Type B pancreatic cell (in vitro differentiated cells): Measurements from ENCODE around the gene PSMA5. TPM values are rescaled to one million over a fixed set of nuclear protein-coding genes. Genes with fewer than 3 reads are reported as not detected.

Experiments used
- DNase-seq: peaks from one replicate; pipeline ENCODE4 v3.0.0; 2021; ENCODE audit warnings: mixed read lengths; ENCODE audit not compliant: unreplicated experiment; ENCODE audit errors: extremely low spot score
- H3K27ac Mint-ChIP-seq: 2 replicates; pipeline ENCODE4 v1.8.0; 2021; ENCODE audit warnings: mild to moderate bottlenecking, mixed read lengths
- H3K27me3 Mint-ChIP-seq: 2 replicates; pipeline ENCODE4 v1.8.0; 2021; ENCODE audit warnings: mixed read lengths
- H3K36me3 Mint-ChIP-seq: 2 replicates; pipeline ENCODE4 v1.8.0; 2021; ENCODE audit warnings: mixed read lengths
- H3K4me1 Mint-ChIP-seq: one replicate; pipeline ENCODE4 v1.8.0; 2021; ENCODE audit warnings: mixed read lengths; ENCODE audit not compliant: unreplicated experiment
- H3K4me3 Mint-ChIP-seq: 2 replicates; pipeline ENCODE4 v1.8.0; 2021; ENCODE audit warnings: mild to moderate bottlenecking, mixed read lengths
- H3K9me3 Mint-ChIP-seq: 2 replicates; pipeline ENCODE4 v1.8.0; 2021; ENCODE audit warnings: mixed read lengths
- CTCF ChIP-seq: fragments of 200-600 bp; sonication (generic); conservative IDR thresholded peaks from 2 replicates; pipeline ENCODE4 v1.5.0; 2021; ENCODE audit warnings: antibody characterized with exemption, mild to moderate bottlenecking
- total RNA-seq: library from RNA; stranded (reverse); gene quantifications from 2 replicates; pipeline ENCODE4 v1.2.1, GENCODE V29; 2021; ENCODE audit warnings: low replicate concordance

PSMA5 gene
- total RNA-seq, 1 donor from 2014 or later, result 84.3 TPM

DNA sequence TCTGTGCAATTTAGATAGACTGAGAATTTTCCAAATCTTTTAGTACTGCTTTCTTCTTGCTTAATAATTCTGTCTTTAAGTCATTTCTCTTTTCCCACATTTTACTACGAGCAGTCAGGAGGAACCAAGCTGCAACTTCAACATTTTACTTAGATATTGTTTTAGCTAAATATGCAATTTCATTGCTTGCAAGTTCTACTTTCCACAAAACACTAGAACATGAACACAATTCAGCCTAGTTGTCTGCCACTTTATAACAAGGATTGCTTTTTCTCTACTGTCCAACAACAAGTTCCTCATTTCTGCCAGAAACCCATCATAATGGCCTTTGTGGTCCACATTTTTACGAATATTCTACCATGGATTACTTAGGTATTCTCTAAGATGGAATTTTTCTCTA, 65.2 kb downstream of the PSMA5 start:
- no peak for DNase-seq
- Mint-ChIP-seq H3K4me3 (no peak overlapping the region), H3K9me3 (no peaks in the 10 kb centered on the region), H3K27ac (no peak overlapping the region), H3K36me3 (peaks cover 9% of the 10 kb centered on the region), H3K4me1 (no peaks in the 10 kb centered on the region), H3K27me3 (no peaks in the 10 kb centered on the region)
- no peak for TF ChIP-seq CTCF

DNA sequence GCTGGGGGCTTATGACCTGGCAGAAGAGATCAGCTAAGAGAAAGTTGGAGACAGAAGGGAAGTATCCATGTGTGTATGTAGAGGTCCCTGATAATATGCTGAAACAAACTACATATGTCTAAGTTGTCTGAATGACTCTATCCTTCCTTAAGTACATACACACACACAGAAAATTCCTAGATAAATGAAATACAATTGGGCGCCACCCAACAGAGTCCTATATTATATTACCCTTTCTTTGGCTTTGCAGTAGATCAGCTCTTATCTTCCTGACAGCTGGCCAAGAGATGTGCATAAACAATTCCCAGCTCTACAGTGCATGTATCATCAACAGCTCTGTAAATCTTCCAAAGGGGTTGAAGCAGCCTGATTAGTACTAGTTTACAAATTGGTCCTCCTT, 68.6 kb downstream of the PSMA5 start:
- Mint-ChIP-seq H3K4me1 (no peaks in the 10 kb centered on the region), H3K36me3 (peaks cover 4% of the 10 kb centered on the region), H3K27ac (no peak overlapping the region), H3K4me3 (no peak overlapping the region), H3K27me3 (no peaks in the 10 kb centered on the region), H3K9me3 (no peaks in the 10 kb centered on the region)
- no peak for DNase-seq
- TF ChIP-seq CTCF, result no peak

GRCh38 chr1:109356915-109357314, 69.3 kb downstream of the PSMA5 start:
- H3K9me3 Mint-ChIP-seq, result no peaks in the 10 kb centered on the region

GRCh38 chr1:109356505-109356904, 69.7 kb downstream of the PSMA5 start:
- no peak overlapping the region for H3K4me3 Mint-ChIP-seq
- peaks cover 4% of the 10 kb centered on the region for H3K36me3 Mint-ChIP-seq
- no peak for TF ChIP-seq CTCF
- no peaks in the 10 kb centered on the region for H3K27me3 Mint-ChIP-seq
- H3K9me3 Mint-ChIP-seq, result no peaks in the 10 kb centered on the region
- no peak overlapping the region for H3K27ac Mint-ChIP-seq
- no peak for DNase-seq
- no peaks in the 10 kb centered on the region for H3K4me1 Mint-ChIP-seq

More at GRCh38 chr1:109356915-109357314, 69.3 kb downstream of the PSMA5 start:
- no peak for DNase-seq
- H3K27ac Mint-ChIP-seq, result no peak overlapping the region
- H3K36me3 Mint-ChIP-seq, result peaks cover 4% of the 10 kb centered on the region
- H3K4me3 Mint-ChIP-seq, result no peak overlapping the region
- TF ChIP-seq CTCF, result no peak
- no peaks in the 10 kb centered on the region for H3K4me1 Mint-ChIP-seq
- no peaks in the 10 kb centered on the region for H3K27me3 Mint-ChIP-seq

DNA sequence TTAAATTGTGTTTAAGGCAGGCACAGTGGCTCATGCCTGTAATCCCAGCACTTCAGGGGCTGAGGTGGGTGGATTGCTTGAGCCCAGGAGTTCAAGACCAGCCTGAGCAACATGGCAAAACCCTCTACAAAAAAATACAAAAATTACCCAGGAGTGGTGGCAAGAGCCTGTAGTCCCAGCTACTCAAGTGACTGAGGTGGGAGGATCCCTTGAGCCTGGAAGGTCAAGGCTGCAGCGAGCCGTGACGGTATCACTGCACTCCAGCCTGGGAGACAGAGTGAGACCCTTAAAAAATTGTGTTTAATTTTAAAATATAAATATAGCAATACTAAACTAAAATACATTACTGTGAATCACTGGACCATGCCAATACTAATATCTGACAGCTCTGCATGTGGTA, 71.3 kb downstream of the PSMA5 start:
- H3K27ac Mint-ChIP-seq, result no peak overlapping the region
- TF ChIP-seq CTCF, result no peak
- H3K36me3 Mint-ChIP-seq, result peaks cover 4% of the 10 kb centered on the region
- no peaks in the 10 kb centered on the region for H3K27me3 Mint-ChIP-seq
- no peak overlapping the region for H3K4me3 Mint-ChIP-seq
- no peaks in the 10 kb centered on the region for H3K9me3 Mint-ChIP-seq
- no peaks in the 10 kb centered on the region for H3K4me1 Mint-ChIP-seq
- no peak for DNase-seq

DNA sequence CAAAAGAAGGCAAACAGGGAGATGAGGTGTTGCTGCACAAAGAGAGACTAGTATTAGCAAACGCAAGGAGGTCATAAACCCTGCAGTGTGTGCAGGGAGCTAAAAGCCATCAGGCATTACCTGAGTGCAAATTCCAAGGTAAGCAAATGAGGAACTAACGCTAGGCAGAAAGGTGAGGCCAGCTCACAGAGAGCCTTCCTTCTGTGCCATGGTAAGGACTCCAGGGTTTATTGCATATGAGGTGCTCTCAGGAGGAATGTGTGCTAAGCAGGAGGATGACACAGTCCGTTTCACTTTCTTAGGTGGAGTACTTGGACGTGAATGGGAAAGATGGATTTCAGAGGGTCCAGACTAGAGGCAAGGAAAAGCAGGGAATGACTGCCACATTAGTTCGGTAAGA, 74.8 kb downstream of the PSMA5 start:
- TF ChIP-seq CTCF, result no peak
- no peak for DNase-seq
- Mint-ChIP-seq H3K4me3 (no peak overlapping the region), H3K9me3 (no peaks in the 10 kb centered on the region), H3K4me1 (no peaks in the 10 kb centered on the region), H3K27ac (no peak overlapping the region), H3K27me3 (no peaks in the 10 kb centered on the region), H3K36me3 (peaks cover 8% of the 10 kb centered on the region)
